Astrocyte of the cerebellum (primary cell): ENCODE results near the gene IFIT1B.
A peak's percentile ranks its signal among the peaks of the same experiment; 100 is the strongest.

Source experiments
- DNase-seq: peaks from one replicate; pipeline ENCODE4 v3.0.0-alpha.2; 2011; ENCODE audit warnings: low read depth
- H3K4me3 ChIP-seq: 2 replicates; pipeline ENCODE4 v1.5.1; 2011; ENCODE audit warnings: mild to moderate bottlenecking, low read depth, low read length, moderate library complexity
- in situ Hi-C: cut with HindIII; loops from 2 replicates; pipeline ENCODE4 v1.10.0; 2017; ENCODE audit warnings: low sequenced_read_pairs
- TF ChIP-seq, protein P1 (sequence below): IDR thresholded peaks from 2 replicates; pipeline ENCODE4 v1.5.1; 2012; ENCODE audit warnings: low read length, low read depth, moderate library complexity, mild to moderate bottlenecking; ENCODE audit errors: missing control alignments

Gene IFIT1B

DNA sequence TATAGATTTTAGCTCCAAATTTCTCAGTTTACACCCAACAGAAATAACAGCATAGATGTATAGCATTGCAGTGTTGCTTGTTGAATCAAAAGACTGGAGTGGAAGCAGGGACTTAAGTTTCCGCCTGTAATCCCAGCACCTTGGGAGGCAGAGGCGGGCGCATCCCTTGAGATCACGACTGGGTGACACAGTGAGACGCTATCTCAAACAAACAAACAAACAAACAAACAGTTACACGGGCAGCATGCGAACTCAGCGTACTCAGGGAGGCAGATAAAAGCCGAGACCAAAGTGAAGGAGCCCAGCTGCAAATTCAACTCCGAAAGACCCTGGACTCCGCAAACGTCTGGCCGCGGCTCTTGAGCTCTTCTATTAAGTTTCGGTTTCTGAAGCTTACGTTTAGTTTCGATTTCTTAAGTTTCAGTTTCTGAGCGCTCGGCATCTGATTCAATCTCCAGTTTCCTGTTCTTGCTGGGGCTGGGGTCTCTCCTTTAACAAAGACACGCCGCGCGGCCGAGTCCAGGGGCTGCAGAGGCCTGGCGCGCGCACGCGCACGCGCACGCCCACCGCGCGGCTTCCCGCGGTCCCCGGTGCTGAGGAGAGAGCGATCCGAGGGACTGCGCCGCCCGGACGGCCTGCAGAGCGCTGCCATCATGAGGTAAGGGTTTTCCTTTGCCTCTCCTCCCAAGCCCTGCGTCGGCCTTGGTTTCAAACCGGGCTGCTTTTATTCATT lies 36.5 kb downstream of the IFIT1B start, which contains the start of gene IFIT5:
Gene IFIT5 (plus strand): TSS at position 423 of the 733 bp plus-strand sequence. CDS start 231 bp downstream, at position 654.
- TF ChIP-seq, protein P1, sequence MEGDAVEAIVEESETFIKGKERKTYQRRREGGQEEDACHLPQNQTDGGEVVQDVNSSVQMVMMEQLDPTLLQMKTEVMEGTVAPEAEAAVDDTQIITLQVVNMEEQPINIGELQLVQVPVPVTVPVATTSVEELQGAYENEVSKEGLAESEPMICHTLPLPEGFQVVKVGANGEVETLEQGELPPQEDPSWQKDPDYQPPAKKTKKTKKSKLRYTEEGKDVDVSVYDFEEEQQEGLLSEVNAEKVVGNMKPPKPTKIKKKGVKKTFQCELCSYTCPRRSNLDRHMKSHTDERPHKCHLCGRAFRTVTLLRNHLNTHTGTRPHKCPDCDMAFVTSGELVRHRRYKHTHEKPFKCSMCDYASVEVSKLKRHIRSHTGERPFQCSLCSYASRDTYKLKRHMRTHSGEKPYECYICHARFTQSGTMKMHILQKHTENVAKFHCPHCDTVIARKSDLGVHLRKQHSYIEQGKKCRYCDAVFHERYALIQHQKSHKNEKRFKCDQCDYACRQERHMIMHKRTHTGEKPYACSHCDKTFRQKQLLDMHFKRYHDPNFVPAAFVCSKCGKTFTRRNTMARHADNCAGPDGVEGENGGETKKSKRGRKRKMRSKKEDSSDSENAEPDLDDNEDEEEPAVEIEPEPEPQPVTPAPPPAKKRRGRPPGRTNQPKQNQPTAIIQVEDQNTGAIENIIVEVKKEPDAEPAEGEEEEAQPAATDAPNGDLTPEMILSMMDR = no peak
- in situ Hi-C loops = loop anchor here (25.0 kb wide), 1 partner anchor 1173 kb away; no protein-coding TSS in a partner anchor
- H3K4me3 ChIP-seq = peak within 1 kb of the TSS; percentile 80
- DNase-seq = no peak

DNA sequence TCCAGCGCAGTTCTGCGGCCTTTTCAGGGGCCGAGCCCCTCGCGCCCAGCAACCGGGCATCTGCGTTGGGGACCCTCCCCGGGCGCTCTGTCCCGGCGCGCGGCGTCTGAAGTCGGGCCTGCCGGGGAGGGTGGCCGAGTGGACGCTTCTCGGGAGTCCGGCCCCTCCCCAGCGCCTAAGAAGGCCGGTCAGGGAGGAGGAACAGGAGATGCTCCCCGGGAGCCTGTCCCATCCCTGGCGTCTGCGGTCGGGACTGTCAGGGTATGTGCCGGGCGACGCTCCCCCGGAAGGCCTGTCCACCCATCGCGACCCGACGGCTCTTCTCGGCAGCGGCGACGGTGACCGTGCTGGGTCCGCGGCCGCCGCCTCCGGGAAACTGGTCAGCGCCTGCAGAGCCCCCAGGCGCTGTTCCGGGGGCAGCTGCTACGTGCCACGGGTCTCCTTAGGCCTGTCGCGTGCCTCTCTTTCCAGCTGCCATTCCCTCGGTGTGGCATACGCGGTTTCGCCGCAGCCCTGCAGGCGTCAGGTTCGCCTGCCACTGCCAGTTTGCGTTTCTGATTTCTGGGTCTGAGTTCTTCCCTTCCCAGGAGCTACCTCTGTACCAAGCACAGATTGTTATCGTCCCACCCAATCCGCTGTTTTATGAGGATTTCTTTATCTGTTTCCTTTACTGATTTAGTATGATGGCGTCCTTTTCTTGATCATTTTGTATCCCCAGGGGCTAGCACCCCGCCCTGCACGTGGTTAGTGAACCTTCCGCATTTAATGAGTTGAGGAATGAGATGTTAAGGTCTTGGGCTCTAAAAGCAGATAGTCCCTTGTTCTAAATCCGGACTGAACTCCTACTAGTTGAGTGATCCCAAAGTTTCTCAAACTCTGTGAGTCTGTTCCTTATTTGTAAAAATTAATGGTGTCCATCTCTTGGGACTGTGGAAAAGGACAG lies 37.3 kb downstream of the IFIT1B start:
- DNase-seq = no peak
- peak overlapping the region; percentile 80 for H3K4me3 ChIP-seq
- TF ChIP-seq, protein P1 = no peak
- in situ Hi-C loops = loop anchor here (25.0 kb wide), 1 partner anchor 1172 kb away; no protein-coding TSS in a partner anchor

DNA sequence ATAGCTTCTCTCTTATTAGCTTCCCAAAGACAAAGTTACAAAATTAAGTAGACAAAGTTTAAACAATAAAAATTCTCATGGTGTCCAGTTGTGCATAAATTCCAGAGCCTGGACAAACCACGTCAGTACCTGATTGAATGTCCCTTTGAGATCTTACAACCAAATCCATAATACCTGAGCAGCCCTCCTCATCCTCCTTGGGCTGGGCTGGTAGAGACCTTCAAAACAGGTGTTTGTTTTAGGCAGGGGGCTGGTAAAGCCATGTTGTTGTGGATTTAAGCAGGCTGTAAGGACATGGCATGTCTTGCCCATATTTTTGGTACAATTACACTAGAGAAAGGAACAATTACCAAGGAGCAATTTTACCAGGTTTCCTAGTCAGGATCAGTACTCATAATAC lies 38.6 kb downstream of the IFIT1B start:
- TF ChIP-seq, protein P1 = no peak
- no peak for DNase-seq
- in situ Hi-C loops = loop anchor here (25.0 kb wide), 1 partner anchor 1171 kb away; no protein-coding TSS in a partner anchor
- no peak overlapping the region for H3K4me3 ChIP-seq

DNA sequence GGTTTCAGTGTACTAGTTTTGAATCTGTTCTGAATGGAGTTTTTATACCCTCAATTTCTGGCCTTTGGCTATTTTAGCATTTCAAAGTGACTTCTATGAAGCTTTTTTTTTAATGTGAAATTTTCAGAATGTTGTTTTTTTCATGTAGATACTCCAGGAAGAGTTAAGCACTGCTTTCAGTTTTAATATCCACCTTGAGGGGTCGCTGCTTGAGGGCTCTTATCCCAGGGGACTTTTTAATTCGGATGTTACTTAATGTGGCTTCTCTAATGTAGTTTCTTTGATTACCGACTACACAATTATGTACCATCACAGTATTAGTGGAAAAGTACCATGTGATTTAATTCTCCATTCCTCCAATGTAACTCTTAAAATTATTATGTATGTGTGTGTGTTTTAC lies 41.7 kb downstream of the IFIT1B start:
- TF ChIP-seq, protein P1 = peak; percentile 57
- in situ Hi-C loops = loop anchor here (25.0 kb wide), 1 partner anchor 1168 kb away; no protein-coding TSS in a partner anchor
- no peak for DNase-seq
- H3K4me3 ChIP-seq = no peak overlapping the region

DNA sequence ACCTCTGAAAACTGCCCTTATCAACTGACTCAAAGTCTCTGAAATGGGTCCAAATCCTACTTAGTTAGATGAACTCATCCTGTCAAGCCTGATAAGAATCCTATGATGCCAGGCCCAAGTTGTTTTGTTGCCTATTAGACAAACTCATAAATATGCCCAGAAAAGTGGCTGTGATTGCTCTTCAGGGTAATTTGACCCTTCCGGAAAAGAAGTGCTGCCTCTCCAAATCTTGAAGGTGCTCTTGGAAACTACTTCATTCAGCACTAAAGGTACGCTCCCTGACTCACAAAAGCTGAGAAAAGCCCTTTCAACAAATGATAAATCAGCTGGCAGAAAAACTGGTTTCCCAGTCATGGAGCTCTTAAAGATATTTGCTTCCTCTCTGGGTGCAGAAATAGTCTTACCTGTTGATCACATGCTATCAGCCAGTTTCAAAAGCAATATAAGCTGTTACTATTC lies 43.2 kb downstream of the IFIT1B start:
- in situ Hi-C loops = loop anchor here (25.0 kb wide), 1 partner anchor 1166 kb away; no protein-coding TSS in a partner anchor

More for the DNA sequence above, 43.2 kb downstream of the IFIT1B start:
- TF ChIP-seq, protein P1 = no peak
- DNase-seq = no peak
- H3K4me3 ChIP-seq = no peak overlapping the region
